Coronary artery (tissue), 2 donors: ENCODE data around the gene WAPL.

ENCODE experiments used
- DNase-seq: peaks from one replicate; pipeline ENCODE4 v3.0.0-alpha.2; 2017; ENCODE audit warnings: low spot score
- H3K27ac ChIP-seq, 2 donors: fragments of 200-600 bp; sonication (generic); one replicate each; pipeline ENCODE4 v1.5.1; 2016 to 2019
- H3K4me3 ChIP-seq: fragments of 200-600 bp; sonication (generic); 2 replicates; pipeline ENCODE4 v1.5.1; 2016; ENCODE audit warnings: mild to moderate bottlenecking, moderate library complexity
- CTCF ChIP-seq: fragments of 200-600 bp; sonication (generic); IDR thresholded peaks from one replicate; pipeline ENCODE4 v1.5.1; 2019; ENCODE audit warnings: antibody characterized with exemption

Gene WAPL

GRCh38 chr10:86506499-86506898, 15.1 kb downstream of the WAPL start:
- no peak for DNase-seq
- TF ChIP-seq CTCF = no peak
- no peak overlapping the region for H3K4me3 ChIP-seq
- no peak overlapping the region for H3K27ac ChIP-seq

- no peak overlapping the region for H3K4me3 ChIP-seq
- H3K27ac ChIP-seq = no peak overlapping the region
- DNase-seq = no peak
- no peak for TF ChIP-seq CTCF
Measured at GRCh38 chr10:86506062-86506461, 15.5 kb downstream of the WAPL start.

GRCh38 chr10:86504510-86504909, 17.1 kb downstream of the WAPL start:
- Histone ChIP-seq H3K27ac (no peak overlapping the region), H3K4me3 (no peak overlapping the region)
- no peak for DNase-seq
- TF ChIP-seq CTCF = no peak

- H3K27ac ChIP-seq = no peak overlapping the region
- H3K4me3 ChIP-seq = no peak overlapping the region
- DNase-seq = no peak
- no peak for TF ChIP-seq CTCF
Measured at GRCh38 chr10:86500846-86501245, 20.7 kb downstream of the WAPL start.

- H3K27ac ChIP-seq = no peak overlapping the region
- DNase-seq = no peak
- no peak for TF ChIP-seq CTCF
- H3K4me3 ChIP-seq = no peak overlapping the region
Measured at GRCh38 chr10:86498598-86498997, 23.0 kb downstream of the WAPL start.

GRCh38 chr10:86497621-86498020, 24.0 kb downstream of the WAPL start:
- Histone ChIP-seq H3K27ac (no peak overlapping the region), H3K4me3 (no peak overlapping the region)
- DNase-seq = no peak
- TF ChIP-seq CTCF = no peak

GRCh38 chr10:86489960-86490612, 31.5 kb downstream of the WAPL start:
- TF ChIP-seq CTCF = no peak
- Histone ChIP-seq H3K4me3 (no peak overlapping the region), H3K27ac (no peak overlapping the region)
- no peak for DNase-seq
